Activated T-cell treated with anti-CD3 and anti-CD28 coated beads for 4 hours (primary cell): ENCODE measurements around the gene PEX3.

Experiments used
- DNase-seq: peaks from one replicate; pipeline ENCODE4 v3.0.0-alpha.2; 2020

The PEX3 gene

GRCh38 chr6:143540192-143540591 lies 89.6 kb downstream of the PEX3 start:
- DNase-seq = no peak
